Testis (tissue), 3 donors: ENCODE data around the gene BABAM2. TPM values are rescaled to one million over a fixed set of nuclear protein-coding genes. Genes with fewer than 3 reads are reported as not detected.

Experiments
- DNase-seq: peaks from one replicate; pipeline ENCODE4 v3.0.0-alpha.2; 2019
- H3K27ac ChIP-seq, 2 donors: fragments of 200-600 bp; sonication (generic); one replicate each; pipeline ENCODE4 v1.5.1; 2019
- H3K27me3 ChIP-seq: fragments of 200-600 bp; sonication (generic); one replicate; pipeline ENCODE4 v1.5.1; 2019
- H3K36me3 ChIP-seq: fragments of 200-600 bp; sonication (generic); one replicate; pipeline ENCODE4 v1.5.1; 2017; ENCODE audit warnings: low read depth; ENCODE audit errors: missing control alignments
- H3K4me1 ChIP-seq: fragments of 200-600 bp; sonication (generic); one replicate; pipeline ENCODE4 v1.5.1; 2019
- H3K4me3 ChIP-seq, 2 donors: fragments of 200-600 bp; sonication (generic); one replicate each; pipeline ENCODE4 v1.5.1; 2017 to 2019
- H3K9me3 ChIP-seq: fragments of 200-600 bp; sonication (generic); one replicate; pipeline ENCODE4 v1.5.1; 2017
- CTCF ChIP-seq, 3 experiments: fragments of 450-650 bp in 2 of 3; fragments of 200-600 bp in 1 of 3; sonication (generic) in 1 of 3; IDR thresholded peaks; one replicate each; pipeline ENCODE4 v1.5.1; 2016 to 2019; ENCODE audit warnings: antibody characterized with exemption in 3 of 3, mild to moderate bottlenecking in 2 of 3, moderate library complexity in 1 of 3
- POLR2A ChIP-seq: fragments of 450-650 bp; IDR thresholded peaks from one replicate; pipeline ENCODE4 v1.6.1; 2017; ENCODE audit warnings: antibody characterized with exemption, mild to moderate bottlenecking, moderate library complexity
- WGBS, 2 donors: methylation state at CpG; one replicate each; pipeline ENCODE4 v1.1.5; 2018; 5-methylcytosine and 5-hydroxymethylcytosine counted together
- intact Hi-C: fragments of 100-400 bp; cut with DNase I; formaldehyde crosslinking; loops from one replicate; pipeline ENCODE4 v1.15.1; 2023; ENCODE audit warnings: low total_unique reads
- polyA plus RNA-seq: library from polyadenylated mRNA; stranded (reverse); fragments of 350-450 nt; fragmentation: Illumina TruSeq; extraction: RNeasy Lipid Tissue Mini Kit (QIAGEN cat#74804); gene quantifications from one replicate; pipeline ENCODE4 v1.2.3, GENCODE V29; 2014; ENCODE audit warnings: low read depth, low replicate concordance; ENCODE audit not compliant: insufficient read depth
- total RNA-seq, 2 donors: library from RNA; depleted of rRNA; stranded (reverse); fragments of >200 nt; gene quantifications; one replicate each; pipeline ENCODE4 v1.2.3, GENCODE V29; 2016

The BABAM2 gene
- total and polyA plus RNA-seq, 3 donors from 2014 or later, result 49.2 to 70.6 (median 59.1) TPM

GRCh38 chr2:27916293-27916995, 25.9 kb downstream of the BABAM2 start:
- intact Hi-C loops, result no loop called here
- Histone ChIP-seq H3K9me3 (no peaks in the 10 kb centered on the region), H3K36me3 (no peaks in the 10 kb centered on the region), H3K4me3 (no peak overlapping the region), H3K27ac (peak overlapping the region in 1 of 2 donors; percentile 28), H3K27me3 (no peaks in the 10 kb centered on the region), H3K4me1 (no peaks in the 10 kb centered on the region)
- TF ChIP-seq CTCF (IDR thresholded peaks at IDR 0.05), result no peak
- no peak for TF ChIP-seq POLR2A
- no peak for DNase-seq
- WGBS, 2 donors, result 82 to 94% methylated on average over 1 of the region's 1 CpG

GRCh38 chr2:27920148-27920885, 29.8 kb downstream of the BABAM2 start:
- Histone ChIP-seq H3K9me3 (no peaks in the 10 kb centered on the region), H3K27ac (peak overlapping the region in 1 of 2 donors; percentile 31), H3K36me3 (no peaks in the 10 kb centered on the region), H3K4me3 (no peak overlapping the region), H3K27me3 (no peaks in the 10 kb centered on the region), H3K4me1 (no peaks in the 10 kb centered on the region)
- DNase-seq, result no peak
- intact Hi-C loops, result no loop called here
- WGBS, 2 donors, result 39 to 48% methylated on average over 4 of the region's 4 CpGs
- TF ChIP-seq POLR2A (no peak), CTCF (IDR thresholded peaks at IDR 0.05) (no peak)

- Histone ChIP-seq H3K27ac (no peak overlapping the region), H3K4me1 (no peaks in the 10 kb centered on the region), H3K36me3 (no peaks in the 10 kb centered on the region), H3K27me3 (no peaks in the 10 kb centered on the region), H3K9me3 (no peaks in the 10 kb centered on the region), H3K4me3 (no peak overlapping the region)
- intact Hi-C loops, result no loop called here
- TF ChIP-seq CTCF (IDR thresholded peaks at IDR 0.05) (no peak), POLR2A (no peak)
- DNase-seq, result no peak
- 88 to 92% methylated on average over 2 of the region's 2 CpGs for WGBS, 2 donors
Measured at GRCh38 chr2:27921424-27921823, 30.9 kb downstream of the BABAM2 start.

- H3K27me3 ChIP-seq, result no peaks in the 10 kb centered on the region
- no peaks in the 10 kb centered on the region for H3K9me3 ChIP-seq
- intact Hi-C loops, result no loop called here
- H3K4me1 ChIP-seq, result no peaks in the 10 kb centered on the region
- H3K4me3 ChIP-seq, result no peak overlapping the region
- no peak for DNase-seq
- no peak overlapping the region for H3K27ac ChIP-seq
- 79 to 94% methylated on average over 6 of the region's 6 CpGs for WGBS, 2 donors
- no peaks in the 10 kb centered on the region for H3K36me3 ChIP-seq
- TF ChIP-seq CTCF (IDR thresholded peaks at IDR 0.05) (no peak), POLR2A (no peak)
Measured at GRCh38 chr2:27921880-27922547, 31.5 kb downstream of the BABAM2 start.
